HepG2 (cell line): Measurements from ENCODE around the gene MLXIPL. TPM values are rescaled to one million over a fixed set of nuclear protein-coding genes. Genes with fewer than 3 reads are reported as not detected.

Experiments
- ATAC-seq: fragments of 200-7000 bp; cut with Tn5 transposase; 3 replicates; pipeline ENCODE4 v1.9.1; 2020; ENCODE audit warnings: mild to moderate bottlenecking, moderate library complexity
- BruUV-seq: library from RNA; stranded (reverse); fragments of 400-500 nt; replicated peaks from 2 replicates; lab custom pipeline; 2021; lab: Mats Ljungman, UMichigan
- CTCF ChIA-PET: fragments of 300-600 bp; formaldehyde crosslinking; extraction: SDS; loops from one replicate; lab custom pipeline; 2021; ENCODE audit warnings: low total read pairs, inconsistent platforms, low intra/inter-chr PET ratio; lab: Yijun Ruan, JAX
- POLR2A ChIA-PET: fragments of 350-600 bp; sonication (Branson Sonifier 250); formaldehyde crosslinking; loops from one replicate; lab custom pipeline; 2020; ENCODE audit warnings: antibody characterized with exemption, inconsistent platforms; lab: Yijun Ruan, JAX
- DNase-seq: peaks from one replicate; pipeline ENCODE4 v3.0.0-alpha.2; 2015; ENCODE audit warnings: low spot score
- FAIRE-seq: peaks from 3 replicates; lab custom pipeline; 2011; peaks lifted over from hg19 to GRCh38; lab: Jason Lieb, UNC
- H2AFZ ChIP-seq: one replicate; pipeline ENCODE4 v1.6.1; 2011; ENCODE audit warnings: low read length, inconsistent platforms
- H3K27ac ChIP-seq: fragments of 300-600 bp; 3 replicates; pipeline ENCODE4 v1.8.0; 2011; ENCODE audit warnings: mixed run types, mild to moderate bottlenecking, mixed read lengths, low read length, inconsistent platforms; ENCODE audit not compliant: insufficient read depth; ENCODE audit errors: extremely low read length
- H3K27me3 ChIP-seq, 2 experiments: fragments of 200-600 bp in 1 of 2; 2 replicates in 1 of 2; 3 replicates in 1 of 2; pipeline versions ENCODE4 v1.6.0 to v1.8.0; 2011; ENCODE audit warnings: low read length in 2 of 2, mild to moderate bottlenecking in 2 of 2, moderate library complexity in 2 of 2, inconsistent platforms in 1 of 2; ENCODE audit not compliant: insufficient read depth in 2 of 2, control insufficient read depth in 1 of 2
- H3K36me3 ChIP-seq, 2 experiments: fragments of 200-600 bp in 1 of 2; replicated peaks in 1 of 2; 2 replicates in 1 of 2; 3 replicates in 1 of 2; pipeline versions ENCODE4 v1.5.1 to v1.8.0; 2011; ENCODE audit warnings: low read length in 2 of 2, inconsistent platforms in 1 of 2; ENCODE audit not compliant: insufficient read depth in 2 of 2, control insufficient read depth in 1 of 2
- H3K4me1 ChIP-seq: 2 replicates; pipeline ENCODE4 v1.5.1; 2012; ENCODE audit warnings: low read length, inconsistent platforms; ENCODE audit not compliant: insufficient read depth
- H3K4me2 ChIP-seq: 2 replicates; pipeline ENCODE4 v1.6.0; 2011; ENCODE audit warnings: low read depth, low read length, inconsistent platforms
- H3K4me3 ChIP-seq, 3 experiments: fragments of 200-600 bp in 1 of 3; sonication (generic), shearing (Covaris generic) in 1 of 3; replicated peaks in 1 of 3; 2 replicates each; pipeline ENCODE4 v1.5.1; 2011 to 2016; ENCODE audit warnings: low read length in 3 of 3, inconsistent platforms in 2 of 3, low read depth in 2 of 3, mild to moderate bottlenecking in 2 of 3, control low read depth in 1 of 3, mixed read lengths in 1 of 3; ENCODE audit not compliant: insufficient read depth in 1 of 3
- H3K79me2 ChIP-seq: one replicate; pipeline ENCODE4 v1.6.1; 2011; ENCODE audit warnings: low read length, inconsistent platforms; ENCODE audit not compliant: insufficient read depth
- H3K9ac ChIP-seq: 2 replicates; pipeline ENCODE4 v1.6.0; 2011; ENCODE audit warnings: mild to moderate bottlenecking, low read depth, low read length, inconsistent platforms; ENCODE audit not compliant: insufficient read depth
- H3K9me3 ChIP-seq: 2 replicates; pipeline ENCODE4 v1.5.1; 2012; ENCODE audit warnings: mild to moderate bottlenecking, low read length
- H4K20me1 ChIP-seq: 2 replicates; pipeline ENCODE4 v1.6.0; 2011; ENCODE audit warnings: inconsistent platforms, mild to moderate bottlenecking, low read length, moderate library complexity; ENCODE audit not compliant: insufficient read depth
- CCAR2 ChIP-seq: fragments of 200-400 bp; formaldehyde crosslinking; optimal IDR thresholded peaks from 2 replicates; pipeline ENCODE3; 2018; ENCODE audit warnings: low read depth, mild to moderate bottlenecking, low read length, moderate library complexity
- JUND ChIP-seq: sonication (generic); formaldehyde crosslinking; IDR thresholded peaks from 2 replicates; pipeline ENCODE4 v1.8.0; 2022; ENCODE audit warnings: mild to moderate bottlenecking, missing genetic modification reagents
- KIAA2018 ChIP-seq: sonication (generic); formaldehyde crosslinking; IDR thresholded peaks from 2 replicates; pipeline ENCODE4 v1.5.0; 2020; ENCODE audit warnings: mild to moderate bottlenecking, missing genetic modification reagents, borderline replicate concordance
- MTA3 ChIP-seq: sonication (generic); formaldehyde crosslinking; IDR thresholded peaks from 2 replicates; pipeline ENCODE4 v1.4.0; 2020; ENCODE audit warnings: missing genetic modification reagents
- PHF21A ChIP-seq: sonication (generic); formaldehyde crosslinking; IDR thresholded peaks from 2 replicates; pipeline ENCODE4 v1.5.0; 2020; ENCODE audit warnings: mild to moderate bottlenecking, missing genetic modification reagents
- REXO4 ChIP-seq: sonication (generic); formaldehyde crosslinking; IDR thresholded peaks from 2 replicates; pipeline ENCODE4 v1.8.0; 2022; ENCODE audit warnings: missing genetic modification reagents, mild to moderate bottlenecking, borderline replicate concordance
- SIX4 ChIP-seq: sonication (generic); formaldehyde crosslinking; IDR thresholded peaks from 2 replicates; pipeline ENCODE4 v1.4.0; 2020; ENCODE audit warnings: missing genetic modification reagents
- SMAD9 ChIP-seq: sonication (generic); formaldehyde crosslinking; IDR thresholded peaks from 2 replicates; pipeline ENCODE4 v1.5.1; 2020; ENCODE audit warnings: mild to moderate bottlenecking, missing genetic modification reagents
- TFDP1 ChIP-seq: IDR thresholded peaks from 2 replicates; pipeline ENCODE4 v1.6.1; 2016; ENCODE audit warnings: missing compliant biosample characterization, missing genetic modification reagents, borderline replicate concordance
- ZNF124 ChIP-seq: sonication (generic); formaldehyde crosslinking; IDR thresholded peaks from 2 replicates; pipeline ENCODE4 v1.4.0; 2020; ENCODE audit warnings: missing genetic modification reagents
- ZNF235 ChIP-seq: sonication (generic); formaldehyde crosslinking; IDR thresholded peaks from 2 replicates; pipeline ENCODE4 v1.8.1; 2023; ENCODE audit warnings: mild to moderate bottlenecking, missing genetic modification reagents, borderline replicate concordance
- ZNF616 ChIP-seq: sonication (generic); formaldehyde crosslinking; IDR thresholded peaks from 2 replicates; pipeline ENCODE4 v1.5.0; 2020; ENCODE audit warnings: low read depth, mild to moderate bottlenecking, missing genetic modification reagents
- ZNF670 ChIP-seq: sonication (generic); formaldehyde crosslinking; IDR thresholded peaks from 2 replicates; pipeline ENCODE4 v1.8.0; 2022; ENCODE audit warnings: mild to moderate bottlenecking, missing genetic modification reagents, borderline replicate concordance
- WGBS: methylation state at CpG from one replicate; pipeline ENCODE4 v1.1.6; 2017; ENCODE audit warnings: low lambda C conversion rate; 5-methylcytosine and 5-hydroxymethylcytosine counted together
- in situ Hi-C: cut with HindIII; loops from 2 replicates; pipeline ENCODE4 v1.10.0; 2017; ENCODE audit warnings: low pct_unique_long_range_greater_than_20kb; ENCODE audit not compliant: extremely low pct_ligation_motif_present
- intact Hi-C: fragments of 100-400 bp; cut with micrococcal nuclease; formaldehyde crosslinking; loops from one replicate; pipeline ENCODE4 v1.10.0; 2022; ENCODE audit not compliant: unreplicated experiment
- polyA plus RNA-seq, 8 experiments: library from polyadenylated mRNA; depleted of rRNA in 3 of 8; stranded (reverse) in 7 of 8; unstranded in 1 of 8; fragments of >200 nt; fragmentation: Illumina TruSeq in 4 of 8; extraction: Trizol in 4 of 8; gene quantifications; 2 replicates each; pipeline versions ENCODE4 v1.2.1 to v1.2.3, GENCODE V29; 2011 to 2016; ENCODE audit warnings: low read depth in 4 of 8, missing spikeins in 1 of 8, mixed read lengths in 1 of 8; ENCODE audit not compliant: insufficient read depth in 1 of 8
- total RNA-seq, 5 experiments: library from RNA; depleted of rRNA; stranded (reverse); fragments of >200 nt; fragmentation: Illumina TruSeq; extraction: Trizol; gene quantifications; 2 replicates each; pipeline ENCODE4 v1.2.3, GENCODE V29; 2016; ENCODE audit warnings: low read depth in 1 of 5
- TF ChIP-seq, protein P1 (sequence below): sonication (generic); formaldehyde crosslinking; IDR thresholded peaks from 2 replicates; pipeline ENCODE4 v1.4.0; 2020; ENCODE audit warnings: mild to moderate bottlenecking, missing genetic modification reagents

The MLXIPL gene
- total and polyA plus RNA-seq, 2 of the 13 experiments (the other 11 are each of a cell fraction or from before 2014, with no cell fraction given), result 51.6 to 60.1 TPM

GRCh38 chr7:73669858-73670385 is 45.6 kb upstream of the MLXIPL start:
- DNase-seq (no peak), ATAC-seq (no peak), FAIRE-seq (no peak)
- Histone ChIP-seq H3K36me3 (peaks cover 0 to 2% of the 10 kb centered on the region in 2 experiments; a peak in 1 of 5 replicates), H3K9me3 (no peaks in the 10 kb centered on the region), H3K4me1 (peaks cover 32% of the 10 kb centered on the region; the same call in 1 of the 2 replicates), H3K9ac (no peak overlapping the region), H3K4me3 (no peak overlapping the region), H3K79me2 (no peaks in the 10 kb centered on the region), H4K20me1 (no peaks in the 10 kb centered on the region), H2AFZ (no peak overlapping the region), H3K27me3 (no peaks in the 10 kb centered on the region; a peak in 1 of 5 replicates), H3K27ac (no peak overlapping the region), H3K4me2 (no peak overlapping the region)
- ChIA-PET POLR2A (interaction anchor here (2.1 to 2.3 kb wide), 2 partner anchors 45 to 47 kb away, joined by 7 to 13 read pairs; partner anchors contain the start of gene MLXIPL), CTCF (no interaction called here)
- in situ Hi-C loops (loop anchor here (5.0 kb wide), 1 partner anchor 58 kb away; no protein-coding TSS in a partner anchor), intact Hi-C loops (loop anchor here (5.0 kb wide), 1 partner anchor 47 kb away; the partner anchor contains the start of gene STX1A)
- WGBS, result 97% methylated on average over 8 of the region's 12 CpGs
- BruUV-seq, result no TSS peak
- TF ChIP-seq ZNF670 (CRISPR knock-in tag) (no peak), TFDP1 (CRISPR knock-in tag) (no peak), JUND (CRISPR knock-in tag) (no peak), KIAA2018 (CRISPR knock-in tag) (no peak), ZNF124 (CRISPR knock-in tag) (no peak), MTA3 (CRISPR knock-in tag) (no peak), SMAD9 (CRISPR knock-in tag) (no peak), PHF21A (CRISPR knock-in tag) (no peak), ZNF235 (CRISPR knock-in tag) (no peak), CCAR2 (no peak), REXO4 (CRISPR knock-in tag) (no peak), ZNF616 (no peak), SIX4 (no peak)
- TF ChIP-seq, protein P1, sequence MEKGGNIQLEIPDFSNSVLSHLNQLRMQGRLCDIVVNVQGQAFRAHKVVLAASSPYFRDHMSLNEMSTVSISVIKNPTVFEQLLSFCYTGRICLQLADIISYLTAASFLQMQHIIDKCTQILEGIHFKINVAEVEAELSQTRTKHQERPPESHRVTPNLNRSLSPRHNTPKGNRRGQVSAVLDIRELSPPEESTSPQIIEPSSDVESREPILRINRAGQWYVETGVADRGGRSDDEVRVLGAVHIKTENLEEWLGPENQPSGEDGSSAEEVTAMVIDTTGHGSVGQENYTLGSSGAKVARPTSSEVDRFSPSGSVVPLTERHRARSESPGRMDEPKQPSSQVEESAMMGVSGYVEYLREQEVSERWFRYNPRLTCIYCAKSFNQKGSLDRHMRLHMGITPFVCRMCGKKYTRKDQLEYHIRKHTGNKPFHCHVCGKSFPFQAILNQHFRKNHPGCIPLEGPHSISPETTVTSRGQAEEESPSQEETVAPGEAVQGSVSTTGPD (CRISPR knock-in tag), result no peak
